OCI-LY3 (cell line): ENCODE data around the gene PRM1.
A peak's percentile ranks its signal among the peaks of the same experiment; 100 is the strongest.

Source experiments
- H2AFZ ChIP-seq: fragments of 200-600, 300-600 bp; shearing (Covaris generic); 2 replicates; pipeline ENCODE4 v1.6.0; 2014; ENCODE audit warnings: antibody characterized with exemption, low read depth, low read length
- H3K27ac ChIP-seq: fragments of 200-600, 300-600 bp; sonication (generic); 2 replicates; pipeline ENCODE4 v1.5.1; 2014; ENCODE audit warnings: mild to moderate bottlenecking, low read length, moderate library complexity, mixed read lengths
- H3K27me3 ChIP-seq: fragments of 200-600, 300-600 bp; sonication (generic); 2 replicates; pipeline ENCODE4 v1.6.1; 2014; ENCODE audit warnings: low read depth, low read length, mixed read lengths
- H3K36me3 ChIP-seq: fragments of 200-600, 300-600 bp; sonication (generic); replicated peaks from 2 replicates; pipeline ENCODE3; 2014; ENCODE audit warnings: low read depth, low read length, mixed read lengths
- H3K4me1 ChIP-seq: fragments of 300-600, 200-600 bp; sonication (generic); 2 replicates; pipeline ENCODE4 v1.6.1; 2014; ENCODE audit warnings: low read length, mixed read lengths
- H3K4me2 ChIP-seq: fragments of 200-600, 300-600 bp; sonication (generic); 2 replicates; pipeline ENCODE4 v1.6.1; 2014; ENCODE audit warnings: low read length, mixed read lengths
- H3K4me3 ChIP-seq: fragments of 300-600, 200-600 bp; sonication (generic); 2 replicates; pipeline ENCODE4 v1.5.1; 2014; ENCODE audit warnings: antibody characterized with exemption, mild to moderate bottlenecking, low read length, moderate library complexity
- H3K79me2 ChIP-seq: fragments of 300-600, 200-600 bp; shearing (Covaris generic); 2 replicates; pipeline ENCODE4 v1.6.1; 2014; ENCODE audit warnings: mild to moderate bottlenecking, low read length, mixed read lengths
- H3K9ac ChIP-seq: fragments of 300-600, 200-600 bp; shearing (Covaris generic); 2 replicates; pipeline ENCODE4 v1.6.0; 2014; ENCODE audit warnings: mild to moderate bottlenecking, low read length, moderate library complexity
- H3K9me3 ChIP-seq: fragments of 200-600, 300-600 bp; shearing (Covaris generic); 2 replicates; pipeline ENCODE4 v1.6.1; 2014; ENCODE audit warnings: low read length, mixed read lengths; ENCODE audit not compliant: insufficient read depth
- H4K20me1 ChIP-seq: fragments of 200-600, 300-600 bp; sonication (generic); 2 replicates; pipeline ENCODE4 v1.6.1; 2016; ENCODE audit warnings: low read length, mixed read lengths; ENCODE audit not compliant: insufficient read depth
- CTCF ChIP-seq: fragments of 200-600, 300-600 bp; sonication (generic); IDR thresholded peaks from 2 replicates; pipeline ENCODE4 v1.5.1; 2014; ENCODE audit warnings: antibody characterized with exemption, low read length, low read depth
- EZH2phosphoT487 ChIP-seq: fragments of 200-600 bp; shearing (Covaris generic); IDR thresholded peaks from 2 replicates; pipeline ENCODE4 v1.6.1; 2018; ENCODE audit warnings: antibody characterized with exemption, mixed run types, low read depth

The PRM1 gene

DNA sequence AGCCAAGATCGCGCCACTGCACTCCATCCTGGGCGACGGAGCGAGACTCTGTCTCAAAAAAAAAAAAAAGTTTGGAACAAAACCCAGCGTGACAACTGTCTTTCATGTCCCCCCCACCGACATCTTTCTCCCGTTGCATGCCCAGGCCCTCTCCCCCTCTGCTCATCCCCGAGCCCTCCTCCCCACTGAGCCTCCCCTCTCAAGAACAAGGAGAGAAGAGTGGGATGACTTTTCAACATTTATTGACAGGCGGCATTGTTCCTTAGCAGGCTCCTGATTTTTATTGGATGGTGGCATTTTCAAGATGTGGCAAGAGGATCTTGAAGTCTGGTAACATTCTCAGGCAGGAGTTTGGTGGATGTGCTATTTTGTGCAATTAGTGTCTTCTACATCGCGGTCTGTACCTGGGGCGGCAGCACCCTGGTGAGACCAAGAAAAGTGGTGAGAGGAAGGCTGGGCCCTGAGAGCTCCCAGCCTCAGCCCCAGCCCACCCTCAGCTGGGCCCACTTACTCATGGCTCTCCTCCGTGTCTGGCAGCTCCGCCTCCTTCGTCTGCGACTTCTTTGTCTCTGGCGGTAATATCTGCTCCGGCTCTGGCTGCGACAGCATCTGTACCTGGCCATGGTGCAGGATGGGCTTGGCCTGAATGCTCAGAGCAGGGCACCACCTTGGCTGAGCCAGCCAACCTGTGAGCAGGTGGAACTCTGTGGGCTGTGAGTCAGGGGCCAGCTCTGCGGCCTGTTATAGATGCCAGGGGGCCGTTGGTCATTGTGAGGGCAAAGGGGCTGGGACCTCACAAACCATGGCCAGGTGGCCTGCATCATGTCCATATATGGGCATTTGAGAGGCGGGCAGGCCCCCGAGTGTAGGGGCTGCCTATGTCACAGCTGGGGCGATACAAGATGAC lies at the start of gene PRM1:
TSS of gene PRM1 (minus strand) at position 715 of the 907 bp plus-strand sequence. CDS start at position 623, 92 bp downstream.
- Histone ChIP-seq H3K27ac (no peak within 1 kb of the TSS), H3K4me3 (no peak within 1 kb of the TSS), H3K27me3 (0 out of 2 replicates have a peak, but pooled peaks cover 6% of the 10 kb centered on the region), H3K36me3 (peaks cover 3% of the 10 kb centered on the region), H3K4me1 (peaks cover 25% of the 10 kb centered on the region), H4K20me1 (no peaks in the 10 kb centered on the region), H3K9ac (no peak within 1 kb of the TSS), H2AFZ (no peak within 1 kb of the TSS), H3K4me2 (no peak within 1 kb of the TSS), H3K9me3 (no peaks in the 10 kb centered on the region), H3K79me2 (no peaks in the 10 kb centered on the region)
- TF ChIP-seq CTCF = no peak
- TF ChIP-seq EZH2phosphoT487 = no peak

GRCh38 chr16:11330526-11331237 lies 49.6 kb upstream of the PRM1 start:
- H3K4me2 ChIP-seq = no peak overlapping the region

DNA sequence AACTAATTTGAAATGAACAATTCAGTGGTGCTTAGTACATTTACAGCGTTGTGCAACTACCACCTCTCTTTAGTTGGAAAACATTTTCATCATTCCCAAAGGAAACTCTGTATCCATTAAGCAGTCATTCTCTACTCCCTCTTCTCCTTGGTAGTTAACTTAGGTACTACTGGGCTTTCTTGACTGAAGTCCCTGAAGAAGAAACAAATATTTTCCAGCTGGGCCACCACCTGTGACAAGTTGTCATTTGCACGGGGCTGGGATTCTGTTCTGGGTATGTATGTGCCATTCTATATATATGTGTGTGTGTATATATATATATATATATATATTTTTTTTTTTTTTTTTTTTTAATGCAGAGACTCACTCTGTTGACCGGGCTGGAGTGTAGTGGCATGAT lies 48.8 kb upstream of the PRM1 start:
- H3K4me2 ChIP-seq = peak overlapping the region; percentile 86; the same call in 1 of the 2 replicates
- H4K20me1 ChIP-seq = no peaks in the 10 kb centered on the region
- peaks cover 26% of the 10 kb centered on the region for H3K27me3 ChIP-seq
- no peak overlapping the region for H3K9ac ChIP-seq
- H3K9me3 ChIP-seq = no peaks in the 10 kb centered on the region
- no peak overlapping the region for H2AFZ ChIP-seq
- no peak overlapping the region for H3K4me3 ChIP-seq
- peaks cover 46% of the 10 kb centered on the region for H3K4me1 ChIP-seq
- H3K79me2 ChIP-seq = no peaks in the 10 kb centered on the region
- no peak overlapping the region for H3K27ac ChIP-seq
- TF ChIP-seq CTCF = no peak
- TF ChIP-seq EZH2phosphoT487 = no peak
- peaks cover 3% of the 10 kb centered on the region for H3K36me3 ChIP-seq

More at GRCh38 chr16:11330526-11331237, 49.6 kb upstream of the PRM1 start:
- H3K79me2 ChIP-seq = no peaks in the 10 kb centered on the region
- H2AFZ ChIP-seq = no peak overlapping the region
- H3K9me3 ChIP-seq = no peaks in the 10 kb centered on the region
- no peak overlapping the region for H3K4me3 ChIP-seq
- H3K4me1 ChIP-seq = peaks cover 40% of the 10 kb centered on the region
- peaks cover 26% of the 10 kb centered on the region for H3K27me3 ChIP-seq
- no peak overlapping the region for H3K27ac ChIP-seq
- no peaks in the 10 kb centered on the region for H4K20me1 ChIP-seq
- no peak for TF ChIP-seq EZH2phosphoT487
- TF ChIP-seq CTCF = no peak
- no peak overlapping the region for H3K9ac ChIP-seq
- peaks cover 3% of the 10 kb centered on the region for H3K36me3 ChIP-seq

DNA sequence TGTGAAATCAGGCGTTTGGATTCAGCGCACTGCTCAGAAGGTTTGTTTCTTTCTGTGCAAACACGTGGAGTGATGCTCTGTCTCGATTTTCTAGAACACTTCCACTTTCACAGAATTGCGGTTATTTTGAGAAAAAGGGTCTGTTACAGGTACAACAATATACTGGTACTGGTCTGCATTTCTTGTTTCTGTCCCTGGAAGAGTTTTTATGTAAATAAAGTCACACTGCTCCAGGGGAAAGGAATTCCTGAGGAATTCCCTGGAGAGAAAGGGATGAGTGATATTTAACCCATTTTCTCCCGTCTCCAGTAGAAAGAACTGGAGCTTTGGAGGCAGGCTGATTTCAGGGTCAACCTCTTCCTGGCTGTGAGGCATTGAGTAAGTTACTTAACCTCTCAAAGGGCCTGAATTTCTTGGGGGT lies 48.0 kb upstream of the PRM1 start:
- no peak for TF ChIP-seq EZH2phosphoT487
- no peak for TF ChIP-seq CTCF
- H4K20me1 ChIP-seq = no peaks in the 10 kb centered on the region
- peak overlapping the region; percentile 86 for H3K4me2 ChIP-seq
- no peaks in the 10 kb centered on the region for H3K9me3 ChIP-seq
- H3K4me1 ChIP-seq = peaks cover 46% of the 10 kb centered on the region
- peak overlapping the region; percentile 49; the same call in 1 of the 2 replicates for H3K9ac ChIP-seq
- H3K4me3 ChIP-seq = peak overlapping the region; percentile 66
- H3K36me3 ChIP-seq = peaks cover 3% of the 10 kb centered on the region
- no peaks in the 10 kb centered on the region for H3K79me2 ChIP-seq
- H3K27me3 ChIP-seq = peaks cover 26% of the 10 kb centered on the region
- H3K27ac ChIP-seq = peak overlapping the region; percentile 79
- no peak overlapping the region for H2AFZ ChIP-seq
